ACHN (cell line): Measurements from ENCODE around the gene ZNF423.

Source experiments
- DNase-seq: peaks from one replicate; pipeline ENCODE4 v3.0.0-alpha.2; 2015
- in situ Hi-C: cut with HindIII; loops from 2 replicates; pipeline ENCODE4 v1.10.0; 2017; ENCODE audit warnings: low sequenced_read_pairs, low pct_ligation_motif_present, low pct_unique_long_range_greater_than_20kb

ZNF423 gene

GRCh38 chr16:49483651-49484450 lies 372.1 kb downstream of the ZNF423 start:
- DNase-seq: no peak
- in situ Hi-C loops: no loop called here

GRCh38 chr16:49483251-49483650 lies 372.7 kb downstream of the ZNF423 start:
- DNase-seq: no peak
- in situ Hi-C loops: no loop called here

- no peak for DNase-seq
- in situ Hi-C loops: no loop called here
These were observed 373.2 kb downstream of the ZNF423 start for GRCh38 chr16:49482690-49483089.

- DNase-seq: no peak
- in situ Hi-C loops: no loop called here
These were observed 377.3 kb downstream of the ZNF423 start for GRCh38 chr16:49478616-49479015.

GRCh38 chr16:49478107-49478506 lies 377.8 kb downstream of the ZNF423 start:
- no peak for DNase-seq
- in situ Hi-C loops: no loop called here

GRCh38 chr16:49477250-49477895 lies 378.5 kb downstream of the ZNF423 start:
- DNase-seq: no peak
- in situ Hi-C loops: no loop called here

- in situ Hi-C loops: no loop called here
These were observed 381.2 kb downstream of the ZNF423 start for GRCh38 chr16:49474741-49475140.

GRCh38 chr16:49473773-49474172 lies 382.1 kb downstream of the ZNF423 start:
- in situ Hi-C loops: no loop called here
- DNase-seq: no peak

More at GRCh38 chr16:49474741-49475140, 381.2 kb downstream of the ZNF423 start:
- no peak for DNase-seq

GRCh38 chr16:49473131-49473530 lies 382.8 kb downstream of the ZNF423 start:
- no peak for DNase-seq
- in situ Hi-C loops: no loop called here

- in situ Hi-C loops: no loop called here
- DNase-seq: no peak
These were observed 383.3 kb downstream of the ZNF423 start for GRCh38 chr16:49472598-49472997.

- no peak for DNase-seq
- in situ Hi-C loops: no loop called here
These were observed 384.7 kb downstream of the ZNF423 start for GRCh38 chr16:49471038-49471727.

- DNase-seq: no peak
- in situ Hi-C loops: no loop called here
These were observed 385.4 kb downstream of the ZNF423 start for GRCh38 chr16:49470513-49470991.

- in situ Hi-C loops: no loop called here
- no peak for DNase-seq
These were observed 385.9 kb downstream of the ZNF423 start for GRCh38 chr16:49469930-49470451.

- DNase-seq: no peak
- in situ Hi-C loops: no loop called here
These were observed 386.6 kb downstream of the ZNF423 start for GRCh38 chr16:49469311-49469670.

GRCh38 chr16:49468611-49469310 lies 387.2 kb downstream of the ZNF423 start:
- in situ Hi-C loops: no loop called here
- no peak for DNase-seq

GRCh38 chr16:49467540-49468372 lies 388.2 kb downstream of the ZNF423 start:
- in situ Hi-C loops: no loop called here
- DNase-seq: no peak

GRCh38 chr16:49466881-49467280 lies 389.0 kb downstream of the ZNF423 start:
- in situ Hi-C loops: no loop called here
- no peak for DNase-seq

GRCh38 chr16:49466529-49466831 lies 389.4 kb downstream of the ZNF423 start:
- DNase-seq: no peak
- in situ Hi-C loops: no loop called here
